ENCODE results near the gene IDH2.

The IDH2 gene

DNA sequence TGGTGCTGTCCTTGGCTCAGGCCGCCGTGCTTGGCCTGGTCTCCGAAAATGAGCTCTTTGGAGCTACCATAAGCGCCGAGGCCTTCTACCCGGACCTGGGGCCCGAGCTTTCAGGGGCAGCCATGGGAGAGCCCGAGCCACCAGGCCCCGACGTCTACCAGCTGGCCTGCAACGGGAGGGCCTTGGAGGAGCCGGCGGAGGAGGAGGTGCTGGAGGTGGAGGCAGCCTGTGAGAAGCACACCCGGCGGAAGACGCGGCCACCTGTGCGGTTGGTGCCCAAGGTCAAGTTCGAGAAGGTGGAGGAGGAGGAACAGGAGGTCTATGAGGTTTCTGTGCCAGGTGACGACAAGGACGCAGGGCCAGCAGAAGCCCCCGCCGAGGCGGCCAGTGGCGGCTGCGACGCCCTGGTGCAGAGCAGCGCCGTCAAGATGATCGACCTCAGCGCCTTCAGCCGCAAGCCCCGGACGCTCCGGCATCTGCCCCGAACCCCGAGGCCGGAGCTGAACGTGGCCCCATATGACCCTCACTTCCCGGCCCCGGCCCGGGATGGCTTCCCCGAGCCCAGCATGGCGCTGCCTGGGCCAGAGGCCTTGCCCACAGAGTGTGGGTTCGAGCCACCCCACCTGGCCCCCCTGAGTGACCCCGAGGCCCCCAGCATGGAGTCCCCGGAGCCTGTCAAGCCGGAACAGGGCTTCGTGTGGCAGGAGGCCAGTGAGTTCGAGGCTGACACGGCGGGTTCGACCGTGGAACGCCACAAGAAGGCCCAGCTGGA, 34.9 kb downstream of the IDH2 start:
- ATAC-seq, result no peak
- no peak for TF ChIP-seq ZFP30 (CRISPR knock-in tag; IDR thresholded peaks at IDR 0.05)
- no peak for TF ChIP-seq ZFP3 (CRISPR knock-in tag; IDR thresholded peaks at IDR 0.05)
- TF ChIP-seq TOX (CRISPR knock-in tag; IDR thresholded peaks at IDR 0.05; ENCODE audit: borderline replicate concordance), result no peak
- no peak for TF ChIP-seq GLIS3 (CRISPR knock-in tag; IDR thresholded peaks at IDR 0.05)
- TF ChIP-seq ZNF8 (CRISPR knock-in tag; IDR thresholded peaks at IDR 0.05), result no peak
- no peak for TF ChIP-seq BACH2 (CRISPR knock-in tag; IDR thresholded peaks at IDR 0.05; ENCODE audit: borderline replicate concordance)
- no peak for TF ChIP-seq OSR1 (CRISPR knock-in tag; IDR thresholded peaks at IDR 0.05)
- no peak for TF ChIP-seq TCF4 (CRISPR knock-in tag; IDR thresholded peaks at IDR 0.05; ENCODE audit: borderline replicate concordance)
- TF ChIP-seq, protein P1, sequence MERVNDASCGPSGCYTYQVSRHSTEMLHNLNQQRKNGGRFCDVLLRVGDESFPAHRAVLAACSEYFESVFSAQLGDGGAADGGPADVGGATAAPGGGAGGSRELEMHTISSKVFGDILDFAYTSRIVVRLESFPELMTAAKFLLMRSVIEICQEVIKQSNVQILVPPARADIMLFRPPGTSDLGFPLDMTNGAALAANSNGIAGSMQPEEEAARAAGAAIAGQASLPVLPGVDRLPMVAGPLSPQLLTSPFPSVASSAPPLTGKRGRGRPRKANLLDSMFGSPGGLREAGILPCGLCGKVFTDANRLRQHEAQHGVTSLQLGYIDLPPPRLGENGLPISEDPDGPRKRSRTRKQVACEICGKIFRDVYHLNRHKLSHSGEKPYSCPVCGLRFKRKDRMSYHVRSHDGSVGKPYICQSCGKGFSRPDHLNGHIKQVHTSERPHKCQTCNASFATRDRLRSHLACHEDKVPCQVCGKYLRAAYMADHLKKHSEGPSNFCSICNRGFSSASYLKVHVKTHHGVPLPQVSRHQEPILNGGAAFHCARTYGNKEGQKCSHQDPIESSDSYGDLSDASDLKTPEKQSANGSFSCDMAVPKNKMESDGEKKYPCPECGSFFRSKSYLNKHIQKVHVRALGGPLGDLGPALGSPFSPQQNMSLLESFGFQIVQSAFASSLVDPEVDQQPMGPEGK (CRISPR knock-in tag; IDR thresholded peaks at IDR 0.05; ENCODE audit: borderline replicate concordance), result no peak
- no peak for TF ChIP-seq POU6F1 (CRISPR knock-in tag; IDR thresholded peaks at IDR 0.05; ENCODE audit: borderline replicate concordance, low read depth)

GRCh38 chr15:90065682-90066049, 36.6 kb downstream of the IDH2 start:
- TF ChIP-seq BACH2 (CRISPR knock-in tag; IDR thresholded peaks at IDR 0.05; ENCODE audit: borderline replicate concordance) (no peak), POU6F1 (CRISPR knock-in tag; IDR thresholded peaks at IDR 0.05; ENCODE audit: borderline replicate concordance, low read depth) (no peak), ZFP30 (CRISPR knock-in tag; IDR thresholded peaks at IDR 0.05) (no peak), ZNF565 (CRISPR knock-in tag; conservative IDR thresholded peaks at IDR 0.05; ENCODE audit: low read depth) (no peak), SNAI2 (CRISPR knock-in tag; IDR thresholded peaks at IDR 0.05) (no peak), ZC3H10 (CRISPR knock-in tag; IDR thresholded peaks at IDR 0.05) (no peak), TSHZ2 (CRISPR knock-in tag; IDR thresholded peaks at IDR 0.05) (no peak), OSR1 (CRISPR knock-in tag; IDR thresholded peaks at IDR 0.05) (no peak), CSRNP3 (CRISPR knock-in tag; IDR thresholded peaks at IDR 0.05) (no peak), CSDC2 (CRISPR knock-in tag; IDR thresholded peaks at IDR 0.05) (no peak), ISL1 (CRISPR knock-in tag; IDR thresholded peaks at IDR 0.05) (no peak), ZNF8 (CRISPR knock-in tag; IDR thresholded peaks at IDR 0.05) (no peak), ESRRG (CRISPR knock-in tag; IDR thresholded peaks at IDR 0.05) (no peak)
- TF ChIP-seq, protein P2, sequence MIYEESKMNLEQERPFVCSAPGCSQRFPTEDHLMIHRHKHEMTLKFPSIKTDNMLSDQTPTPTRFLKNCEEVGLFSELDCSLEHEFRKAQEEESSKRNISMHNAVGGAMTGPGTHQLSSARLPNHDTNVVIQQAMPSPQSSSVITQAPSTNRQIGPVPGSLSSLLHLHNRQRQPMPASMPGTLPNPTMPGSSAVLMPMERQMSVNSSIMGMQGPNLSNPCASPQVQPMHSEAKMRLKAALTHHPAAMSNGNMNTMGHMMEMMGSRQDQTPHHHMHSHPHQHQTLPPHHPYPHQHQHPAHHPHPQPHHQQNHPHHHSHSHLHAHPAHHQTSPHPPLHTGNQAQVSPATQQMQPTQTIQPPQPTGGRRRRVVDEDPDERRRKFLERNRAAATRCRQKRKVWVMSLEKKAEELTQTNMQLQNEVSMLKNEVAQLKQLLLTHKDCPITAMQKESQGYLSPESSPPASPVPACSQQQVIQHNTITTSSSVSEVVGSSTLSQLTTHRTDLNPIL (CRISPR knock-in tag; IDR thresholded peaks at IDR 0.05; ENCODE audit: low read depth), result no peak
- TF ChIP-seq, protein P1 (CRISPR knock-in tag; IDR thresholded peaks at IDR 0.05; ENCODE audit: borderline replicate concordance), result no peak
- ATAC-seq, result no peak
